C4-2B (cell line): ENCODE measurements around the gene SLC34A1.

Experiments used
- H3K27ac ChIP-seq: fragments of 450-650 bp; 2 replicates; pipeline ENCODE4 v1.5.1; 2017
- ZFX ChIP-seq: fragments of 450-650 bp; IDR thresholded peaks from 2 replicates; pipeline ENCODE4 v1.6.1; 2017
- TF ChIP-seq, protein P1 (sequence below): fragments of 450-650 bp; conservative IDR thresholded peaks from 2 replicates; pipeline ENCODE4 v1.5.1; 2017; ENCODE audit warnings: mild to moderate bottlenecking

SLC34A1 gene

DNA sequence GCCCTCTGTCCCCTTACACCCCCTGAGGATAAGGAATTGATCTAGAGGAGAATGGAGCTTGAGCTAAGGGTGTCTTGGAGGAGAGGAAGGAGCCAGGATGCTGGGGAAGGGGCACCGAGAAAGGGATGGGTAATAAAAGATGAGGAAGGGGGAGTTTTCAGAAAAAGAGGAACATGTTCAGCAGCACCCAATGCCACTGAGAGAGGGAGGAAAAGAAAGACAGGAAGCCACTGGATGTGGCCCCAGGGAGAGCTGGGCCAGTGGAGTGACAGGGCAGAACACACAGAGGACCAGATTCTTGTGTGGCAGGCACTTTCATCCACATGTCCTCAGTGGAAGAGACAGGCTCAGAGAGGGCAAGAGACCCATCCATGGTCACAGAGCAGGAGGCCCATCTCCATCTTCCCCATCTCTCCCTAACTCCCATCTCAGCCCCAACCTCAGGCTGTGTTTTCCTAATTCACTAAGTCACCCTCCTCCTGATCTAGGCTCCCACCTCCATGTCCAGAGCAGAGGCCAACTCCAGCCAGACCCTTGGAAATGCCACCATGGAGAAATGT, 9.1 kb downstream of the SLC34A1 start:
- TF ChIP-seq ZFX: no peak
- TF ChIP-seq, protein P1, sequence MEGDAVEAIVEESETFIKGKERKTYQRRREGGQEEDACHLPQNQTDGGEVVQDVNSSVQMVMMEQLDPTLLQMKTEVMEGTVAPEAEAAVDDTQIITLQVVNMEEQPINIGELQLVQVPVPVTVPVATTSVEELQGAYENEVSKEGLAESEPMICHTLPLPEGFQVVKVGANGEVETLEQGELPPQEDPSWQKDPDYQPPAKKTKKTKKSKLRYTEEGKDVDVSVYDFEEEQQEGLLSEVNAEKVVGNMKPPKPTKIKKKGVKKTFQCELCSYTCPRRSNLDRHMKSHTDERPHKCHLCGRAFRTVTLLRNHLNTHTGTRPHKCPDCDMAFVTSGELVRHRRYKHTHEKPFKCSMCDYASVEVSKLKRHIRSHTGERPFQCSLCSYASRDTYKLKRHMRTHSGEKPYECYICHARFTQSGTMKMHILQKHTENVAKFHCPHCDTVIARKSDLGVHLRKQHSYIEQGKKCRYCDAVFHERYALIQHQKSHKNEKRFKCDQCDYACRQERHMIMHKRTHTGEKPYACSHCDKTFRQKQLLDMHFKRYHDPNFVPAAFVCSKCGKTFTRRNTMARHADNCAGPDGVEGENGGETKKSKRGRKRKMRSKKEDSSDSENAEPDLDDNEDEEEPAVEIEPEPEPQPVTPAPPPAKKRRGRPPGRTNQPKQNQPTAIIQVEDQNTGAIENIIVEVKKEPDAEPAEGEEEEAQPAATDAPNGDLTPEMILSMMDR: no peak
- H3K27ac ChIP-seq: no peak overlapping the region

DNA sequence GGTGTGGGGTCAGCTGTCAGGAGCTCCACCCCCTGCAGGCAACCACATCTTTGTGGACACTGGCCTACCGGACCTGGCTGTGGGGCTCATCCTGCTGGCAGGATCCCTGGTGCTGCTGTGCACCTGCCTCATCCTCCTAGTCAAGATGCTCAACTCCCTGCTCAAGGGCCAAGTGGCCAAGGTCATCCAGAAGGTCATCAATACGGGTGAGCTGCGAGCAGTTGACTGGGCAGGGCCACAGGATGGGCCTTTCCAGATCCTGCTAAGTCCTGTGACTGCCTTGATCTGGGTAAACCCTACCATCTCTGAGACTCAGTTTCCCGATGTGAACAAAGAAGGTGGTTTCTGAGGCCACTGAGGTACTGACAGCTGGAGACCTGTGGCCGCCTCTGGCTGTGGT, 9.8 kb downstream of the SLC34A1 start:
- TF ChIP-seq, protein P1: no peak
- TF ChIP-seq ZFX: no peak

DNA sequence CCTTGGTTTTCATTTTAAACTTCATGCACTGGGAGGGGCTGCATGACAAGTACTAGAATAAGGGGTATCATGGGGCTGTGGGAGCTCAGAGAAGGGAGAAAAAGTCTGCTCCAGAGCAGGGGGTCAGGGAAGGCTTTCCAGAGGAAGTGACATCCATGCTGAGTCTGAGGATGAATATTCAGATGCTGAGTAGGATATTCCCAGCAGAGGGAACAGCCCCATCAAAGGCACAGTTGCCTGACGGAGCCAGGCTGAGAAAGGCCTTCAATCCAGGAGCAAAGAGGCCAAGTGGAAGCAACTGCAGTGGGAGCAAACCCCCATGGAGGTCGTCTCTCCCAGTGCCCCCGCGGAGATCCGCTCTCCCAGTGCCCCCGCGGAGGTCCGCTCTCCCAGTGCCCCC, 11.8 kb downstream of the SLC34A1 start:
- TF ChIP-seq, protein P1: no peak
- TF ChIP-seq ZFX: no peak

More for the DNA sequence above, 9.8 kb downstream of the SLC34A1 start:
- no peak overlapping the region for H3K27ac ChIP-seq

DNA sequence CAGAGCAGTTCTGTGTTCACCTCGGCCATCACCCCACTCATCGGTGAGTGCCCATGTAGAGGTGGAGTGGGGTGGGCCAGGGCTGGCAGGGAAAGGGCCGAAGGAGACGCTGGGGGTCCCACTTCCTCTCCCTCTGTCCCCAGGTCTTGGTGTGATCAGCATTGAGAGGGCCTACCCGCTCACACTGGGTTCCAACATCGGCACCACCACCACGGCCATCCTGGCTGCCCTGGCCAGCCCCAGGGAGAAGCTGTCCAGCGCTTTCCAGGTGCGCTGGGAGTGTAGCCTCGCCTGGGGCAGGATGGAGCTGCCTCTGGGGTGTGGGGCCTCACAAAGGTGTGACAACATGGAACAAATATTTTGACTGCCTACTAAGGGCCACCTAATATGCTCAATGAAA, 12.6 kb downstream of the SLC34A1 start:
- no peak overlapping the region for H3K27ac ChIP-seq
- no peak for TF ChIP-seq ZFX
- TF ChIP-seq, protein P1: no peak

More for the DNA sequence above, 11.8 kb downstream of the SLC34A1 start:
- H3K27ac ChIP-seq: no peak overlapping the region

DNA sequence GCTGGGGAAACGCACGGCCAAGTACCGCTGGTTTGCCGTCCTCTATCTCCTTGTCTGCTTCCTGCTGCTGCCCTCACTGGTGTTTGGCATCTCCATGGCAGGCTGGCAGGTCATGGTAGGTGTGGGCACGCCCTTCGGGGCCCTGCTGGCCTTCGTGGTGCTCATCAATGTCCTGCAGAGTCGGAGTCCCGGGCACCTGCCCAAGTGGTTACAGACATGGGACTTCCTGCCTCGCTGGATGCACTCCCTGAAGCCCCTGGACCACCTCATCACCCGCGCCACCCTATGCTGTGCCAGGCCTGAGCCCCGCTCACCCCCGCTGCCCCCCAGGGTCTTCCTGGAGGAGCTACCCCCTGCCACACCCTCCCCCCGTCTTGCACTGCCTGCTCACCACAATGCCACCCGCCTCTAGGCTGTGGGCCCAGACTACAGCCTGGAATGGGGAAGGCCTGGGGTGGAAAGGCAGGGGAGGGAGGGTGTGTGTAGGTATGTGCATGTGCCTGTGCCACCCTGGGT, 13.7 kb downstream of the SLC34A1 start:
- TF ChIP-seq, protein P1: no peak
- TF ChIP-seq ZFX: no peak

DNA sequence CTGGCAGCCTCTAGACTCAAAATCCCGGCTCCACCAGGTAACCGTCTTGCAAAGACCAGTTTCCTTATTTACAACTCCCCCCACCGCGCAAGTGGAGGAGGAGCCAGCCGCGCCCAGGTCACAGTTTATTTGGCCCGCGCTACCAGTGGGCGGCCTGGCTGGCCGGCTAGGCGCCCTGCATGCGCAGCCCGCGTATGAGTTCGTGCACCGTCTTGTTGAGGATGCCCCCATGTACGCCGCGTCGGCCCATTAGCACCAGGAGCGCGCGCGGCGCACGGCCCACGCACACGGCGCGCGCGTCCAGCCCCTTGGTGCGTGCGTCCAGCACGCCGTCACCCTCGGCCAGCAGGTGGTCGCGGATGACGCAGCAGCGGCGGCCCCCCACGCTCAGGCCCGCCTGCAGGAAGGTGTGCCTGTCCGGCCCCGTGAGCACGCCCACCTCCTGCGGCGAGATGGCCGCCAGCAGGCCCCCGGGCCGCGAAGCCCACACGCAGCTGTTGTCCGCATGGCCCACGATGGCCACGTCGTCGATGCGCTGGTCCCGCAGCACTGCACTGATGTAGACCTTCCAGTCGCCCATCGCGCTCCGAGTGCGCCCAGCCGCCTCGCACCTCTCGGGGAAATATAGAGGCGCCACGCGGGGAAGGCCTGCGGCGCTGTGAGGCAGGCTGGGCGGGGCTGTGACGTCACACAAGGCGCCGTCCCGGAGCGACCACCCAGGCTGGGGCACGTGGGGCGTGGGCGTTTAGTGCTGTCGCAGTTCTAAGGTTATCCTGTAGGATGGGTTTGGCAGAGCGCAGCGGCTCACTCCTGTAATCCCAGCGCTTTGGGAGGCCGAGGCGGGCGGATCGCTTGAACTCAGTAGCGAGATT, 16.0 kb downstream of the SLC34A1 start, which contains the start of gene PFN3:
PFN3 (minus strand) TSS at position 665 of the 872 bp plus-strand sequence; CDS start at position 580, 85 bp downstream.
- peak within 1 kb of the TSS; percentile 96 for H3K27ac ChIP-seq
- TF ChIP-seq, protein P1: no peak
- no peak for TF ChIP-seq ZFX

More for the DNA sequence above, 13.7 kb downstream of the SLC34A1 start:
- no peak overlapping the region for H3K27ac ChIP-seq
